ENCODE data around the gene KIF3A. TPM values are rescaled to one million over a fixed set of nuclear protein-coding genes. Genes with fewer than 3 reads are reported as not detected.

KIF3A gene
- total RNA-seq, 1 experiment from 2014 or later = 18.9 TPM

DNA sequence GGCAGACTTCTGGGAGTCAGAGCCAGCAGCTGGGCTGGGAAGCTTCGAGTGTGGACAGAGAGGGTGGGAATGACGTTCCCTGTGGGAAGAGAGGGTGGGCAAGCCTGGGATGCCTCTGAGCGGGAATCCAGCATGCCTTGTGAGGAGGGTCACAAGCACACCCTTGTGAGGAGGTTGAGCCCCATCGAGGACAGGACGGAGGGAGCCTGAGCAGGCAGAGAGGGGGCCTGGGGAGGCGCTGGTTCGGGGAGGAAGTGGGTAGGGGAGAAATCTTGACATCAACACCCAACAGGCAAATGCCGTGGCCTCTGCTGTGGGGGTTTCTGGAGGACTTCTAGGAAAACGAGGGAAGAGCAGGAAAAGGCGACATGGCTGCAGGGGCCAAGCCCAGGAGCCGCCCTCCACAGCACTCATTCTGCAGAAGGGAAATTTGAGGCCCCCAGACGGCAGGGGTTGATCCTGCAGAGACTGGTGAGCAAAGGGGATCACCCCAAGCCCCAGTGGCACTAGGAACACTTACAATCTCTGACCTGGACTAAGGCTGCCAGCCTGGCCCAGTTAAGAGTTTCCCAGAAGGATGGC, 80.5 kb downstream of the KIF3A start:
- CTCF ChIA-PET = no interaction called here
- no peaks in the 10 kb centered on the region for H3K4me1 Mint-ChIP-seq (ENCODE audit: low read depth, unreplicated experiment)
- H3K36me3 Mint-ChIP-seq (ENCODE audit: insufficient read depth, unreplicated experiment) = no peaks in the 10 kb centered on the region
- BruUV-seq (replicated peaks) = no TSS peak
- H3K9me3 Mint-ChIP-seq (ENCODE audit: low read depth, unreplicated experiment) = no peaks in the 10 kb centered on the region
- no peak for DNase-seq
- H3K27ac Mint-ChIP-seq (ENCODE audit: unreplicated experiment) = no peak overlapping the region
- peaks cover 35% of the 10 kb centered on the region for H3K27me3 Mint-ChIP-seq (ENCODE audit: unreplicated experiment)
- TF ChIP-seq, protein P1, sequence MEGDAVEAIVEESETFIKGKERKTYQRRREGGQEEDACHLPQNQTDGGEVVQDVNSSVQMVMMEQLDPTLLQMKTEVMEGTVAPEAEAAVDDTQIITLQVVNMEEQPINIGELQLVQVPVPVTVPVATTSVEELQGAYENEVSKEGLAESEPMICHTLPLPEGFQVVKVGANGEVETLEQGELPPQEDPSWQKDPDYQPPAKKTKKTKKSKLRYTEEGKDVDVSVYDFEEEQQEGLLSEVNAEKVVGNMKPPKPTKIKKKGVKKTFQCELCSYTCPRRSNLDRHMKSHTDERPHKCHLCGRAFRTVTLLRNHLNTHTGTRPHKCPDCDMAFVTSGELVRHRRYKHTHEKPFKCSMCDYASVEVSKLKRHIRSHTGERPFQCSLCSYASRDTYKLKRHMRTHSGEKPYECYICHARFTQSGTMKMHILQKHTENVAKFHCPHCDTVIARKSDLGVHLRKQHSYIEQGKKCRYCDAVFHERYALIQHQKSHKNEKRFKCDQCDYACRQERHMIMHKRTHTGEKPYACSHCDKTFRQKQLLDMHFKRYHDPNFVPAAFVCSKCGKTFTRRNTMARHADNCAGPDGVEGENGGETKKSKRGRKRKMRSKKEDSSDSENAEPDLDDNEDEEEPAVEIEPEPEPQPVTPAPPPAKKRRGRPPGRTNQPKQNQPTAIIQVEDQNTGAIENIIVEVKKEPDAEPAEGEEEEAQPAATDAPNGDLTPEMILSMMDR (IDR thresholded peaks at IDR 0.05; ENCODE audit: unreplicated experiment) = no peak
- intact Hi-C loops (cut with micrococcal nuclease; ENCODE audit: unreplicated experiment) = no loop called here
- H3K4me3 Mint-ChIP-seq (ENCODE audit: low read depth, unreplicated experiment) = peak overlapping the region; percentile 43

- BruUV-seq (replicated peaks) = no TSS peak
- Mint-ChIP-seq H3K4me1 (ENCODE audit: low read depth, unreplicated experiment) (no peaks in the 10 kb centered on the region), H3K4me3 (ENCODE audit: low read depth, unreplicated experiment) (peak overlapping the region; percentile 43), H3K9me3 (ENCODE audit: low read depth, unreplicated experiment) (no peaks in the 10 kb centered on the region), H3K36me3 (ENCODE audit: insufficient read depth, unreplicated experiment) (no peaks in the 10 kb centered on the region), H3K27me3 (ENCODE audit: unreplicated experiment) (peaks cover 35% of the 10 kb centered on the region), H3K27ac (ENCODE audit: unreplicated experiment) (no peak overlapping the region)
- intact Hi-C loops (cut with micrococcal nuclease; ENCODE audit: unreplicated experiment) = no loop called here
- peak; percentile 43 for DNase-seq
- CTCF ChIA-PET = no interaction called here
- TF ChIP-seq, protein P1 (IDR thresholded peaks at IDR 0.05; ENCODE audit: unreplicated experiment) = no peak
Measured at GRCh38 chr5:132655821-132656773, 81.2 kb downstream of the KIF3A start.

DNA sequence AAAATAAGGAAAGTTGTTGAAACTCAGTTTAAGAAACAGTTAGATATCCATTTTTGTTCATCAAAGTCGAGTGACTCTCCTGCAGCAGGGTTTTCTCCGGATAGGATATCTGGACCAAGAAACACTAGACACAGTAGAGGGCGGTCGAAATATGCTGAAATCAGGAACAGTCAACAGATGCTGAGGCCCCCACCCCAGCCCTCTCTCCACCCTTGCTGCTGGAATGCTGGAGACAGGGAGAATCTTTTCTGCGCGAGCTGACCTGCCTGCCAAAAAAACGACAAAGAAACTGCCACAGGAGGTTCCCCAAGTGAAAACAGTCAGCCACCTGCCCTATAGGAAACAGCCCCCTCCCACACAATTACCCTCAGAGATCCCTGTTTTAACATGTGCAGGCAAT, 83.6 kb downstream of the KIF3A start:
- BruUV-seq (replicated peaks) = no TSS peak
- Mint-ChIP-seq H3K36me3 (ENCODE audit: insufficient read depth, unreplicated experiment) (no peaks in the 10 kb centered on the region), H3K9me3 (ENCODE audit: low read depth, unreplicated experiment) (no peaks in the 10 kb centered on the region), H3K27ac (ENCODE audit: unreplicated experiment) (no peak overlapping the region), H3K27me3 (ENCODE audit: unreplicated experiment) (peaks cover 35% of the 10 kb centered on the region), H3K4me1 (ENCODE audit: low read depth, unreplicated experiment) (no peaks in the 10 kb centered on the region), H3K4me3 (ENCODE audit: low read depth, unreplicated experiment) (no peak overlapping the region)
- CTCF ChIA-PET = no interaction called here
- intact Hi-C loops (cut with micrococcal nuclease; ENCODE audit: unreplicated experiment) = no loop called here
- TF ChIP-seq, protein P1 (IDR thresholded peaks at IDR 0.05; ENCODE audit: unreplicated experiment) = no peak
- no peak for DNase-seq

DNA sequence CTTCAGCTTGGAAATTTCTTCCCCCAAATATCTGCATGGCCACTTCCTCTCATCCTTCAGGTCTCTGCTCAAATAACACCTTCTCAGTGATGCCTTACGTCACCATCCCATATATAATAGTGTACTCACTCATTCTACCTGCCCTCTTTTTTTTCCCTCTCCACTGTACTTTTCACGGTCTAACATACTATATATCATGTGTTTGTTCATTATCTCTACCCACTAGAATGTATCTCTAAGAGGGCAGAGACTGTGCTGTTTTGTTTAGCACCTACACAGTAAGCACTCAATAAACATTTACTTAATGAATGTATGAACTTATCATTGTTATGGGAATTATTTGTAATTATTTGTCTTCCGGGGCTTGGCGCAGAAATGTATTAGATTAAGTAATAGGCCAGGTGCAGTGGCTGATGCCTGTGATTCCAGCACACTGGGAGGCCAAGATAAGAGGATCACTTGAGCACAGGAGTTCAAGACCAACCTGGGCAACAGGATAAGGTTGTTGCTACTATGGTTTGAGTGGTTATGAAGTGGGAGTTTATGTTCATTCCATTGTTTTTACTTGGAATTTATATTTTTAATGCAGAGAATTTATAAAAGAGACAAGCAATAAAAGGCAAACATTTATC, 85.4 kb downstream of the KIF3A start:
- no peaks in the 10 kb centered on the region for H3K9me3 Mint-ChIP-seq (ENCODE audit: low read depth, unreplicated experiment)
- no peak overlapping the region for H3K27ac Mint-ChIP-seq (ENCODE audit: unreplicated experiment)
- no peaks in the 10 kb centered on the region for H3K36me3 Mint-ChIP-seq (ENCODE audit: insufficient read depth, unreplicated experiment)
- no peaks in the 10 kb centered on the region for H3K4me1 Mint-ChIP-seq (ENCODE audit: low read depth, unreplicated experiment)
- no peak overlapping the region for H3K4me3 Mint-ChIP-seq (ENCODE audit: low read depth, unreplicated experiment)
- no peak for DNase-seq
- TF ChIP-seq, protein P1 (IDR thresholded peaks at IDR 0.05; ENCODE audit: unreplicated experiment) = no peak
- CTCF ChIA-PET = no interaction called here
- no TSS peak for BruUV-seq (replicated peaks)
- intact Hi-C loops (cut with micrococcal nuclease; ENCODE audit: unreplicated experiment) = no loop called here
- peaks cover 27% of the 10 kb centered on the region for H3K27me3 Mint-ChIP-seq (ENCODE audit: unreplicated experiment)
